Activated T-cell treated with anti-CD3 and anti-CD28 coated beads, Interleukin-2, amount 50 U/mL, for 72 hours (primary cell): ENCODE data around the gene KCNIP3. TPM values are rescaled to one million over a fixed set of nuclear protein-coding genes. Genes with fewer than 3 reads are reported as not detected.

Source experiments
- ATAC-seq, 2 donors: fragments of 150-1000 bp; cut with Tn5 transposase; replicated peaks in 1 of 2; 2 replicates each; pipeline ENCODE4 v1.10.0; 2021; ENCODE audit warnings: moderate library complexity in 2 of 2, mild to moderate bottlenecking in 1 of 2
- DNase-seq, 2 donors: peaks; one replicate each; pipeline ENCODE4 v3.0.0; 2021 to 2022; ENCODE audit warnings: mixed read lengths in 1 of 2
- H3K27ac Mint-ChIP-seq: one replicate; pipeline ENCODE4 v1.8.0; 2022; ENCODE audit warnings: mild to moderate bottlenecking, moderate library complexity, mixed read lengths
- H3K27me3 Mint-ChIP-seq: one replicate; pipeline ENCODE4 v1.8.0; 2022; ENCODE audit warnings: low read depth, mixed read lengths
- H3K36me3 Mint-ChIP-seq, 2 donors: one replicate each; pipeline ENCODE4 v1.8.0; 2022; ENCODE audit warnings: mixed read lengths in 2 of 2, mild to moderate bottlenecking in 1 of 2; ENCODE audit not compliant: insufficient read depth in 2 of 2
- H3K4me1 Mint-ChIP-seq: one replicate; pipeline ENCODE4 v1.8.0; 2022; ENCODE audit warnings: low read depth, mixed read lengths
- H3K4me3 Mint-ChIP-seq, 2 donors: one replicate each; pipeline ENCODE4 v1.8.0; 2022; ENCODE audit warnings: mild to moderate bottlenecking in 2 of 2, mixed read lengths in 2 of 2, moderate library complexity in 2 of 2
- H3K9me3 Mint-ChIP-seq, 2 donors: one replicate each; pipeline ENCODE4 v1.8.0; 2022; ENCODE audit warnings: mixed read lengths in 2 of 2
- total RNA-seq, 2 donors: library from RNA; stranded (reverse); gene quantifications; one replicate each; pipeline ENCODE4 v1.2.3, GENCODE V29; 2022

The KCNIP3 gene
- total RNA-seq, 2 donors from 2014 or later: not detected

- Mint-ChIP-seq H3K27ac (no peak overlapping the region), H3K4me1 (no peaks in the 10 kb centered on the region), H3K4me3 (no peak overlapping the region), H3K36me3 (no peaks in the 10 kb centered on the region), H3K27me3 (no peaks in the 10 kb centered on the region), H3K9me3 (no peaks in the 10 kb centered on the region)
- ATAC-seq (no peak), DNase-seq (no peak)
These were observed 9.3 kb downstream of the KCNIP3 start for GRCh38 chr2:95306336-95306895.

GRCh38 chr2:95307036-95307435 lies 9.9 kb downstream of the KCNIP3 start:
- H3K36me3 Mint-ChIP-seq: no peaks in the 10 kb centered on the region
- no peak overlapping the region for H3K4me3 Mint-ChIP-seq
- H3K4me1 Mint-ChIP-seq: no peaks in the 10 kb centered on the region
- ATAC-seq (no peak), DNase-seq (no peak)
- H3K27ac Mint-ChIP-seq: no peak overlapping the region
- no peaks in the 10 kb centered on the region for H3K9me3 Mint-ChIP-seq
- no peaks in the 10 kb centered on the region for H3K27me3 Mint-ChIP-seq

GRCh38 chr2:95307878-95308277 lies 10.7 kb downstream of the KCNIP3 start:
- Mint-ChIP-seq H3K27ac (no peak overlapping the region), H3K36me3 (no peaks in the 10 kb centered on the region), H3K27me3 (no peaks in the 10 kb centered on the region), H3K4me1 (no peaks in the 10 kb centered on the region), H3K4me3 (no peak overlapping the region), H3K9me3 (no peaks in the 10 kb centered on the region)
- ATAC-seq: no peak
- no peak for DNase-seq

GRCh38 chr2:95308426-95308990 lies 11.4 kb downstream of the KCNIP3 start:
- no peak for DNase-seq
- Mint-ChIP-seq H3K4me3 (no peak overlapping the region), H3K9me3 (no peaks in the 10 kb centered on the region), H3K4me1 (no peaks in the 10 kb centered on the region), H3K36me3 (no peaks in the 10 kb centered on the region), H3K27ac (no peak overlapping the region), H3K27me3 (no peaks in the 10 kb centered on the region)
- no peak for ATAC-seq

- no peak for ATAC-seq
- no peak overlapping the region for H3K4me3 Mint-ChIP-seq
- no peaks in the 10 kb centered on the region for H3K9me3 Mint-ChIP-seq
- no peak for DNase-seq
- H3K27ac Mint-ChIP-seq: no peak overlapping the region
- no peaks in the 10 kb centered on the region for H3K4me1 Mint-ChIP-seq
- no peaks in the 10 kb centered on the region for H3K27me3 Mint-ChIP-seq
- H3K36me3 Mint-ChIP-seq: no peaks in the 10 kb centered on the region
These were observed 12.5 kb downstream of the KCNIP3 start for GRCh38 chr2:95309599-95309998.

GRCh38 chr2:95310216-95310615 lies 13.1 kb downstream of the KCNIP3 start:
- no peak overlapping the region for H3K27ac Mint-ChIP-seq
- H3K4me3 Mint-ChIP-seq: no peak overlapping the region
- H3K4me1 Mint-ChIP-seq: no peaks in the 10 kb centered on the region
- no peak for ATAC-seq
- H3K9me3 Mint-ChIP-seq: no peaks in the 10 kb centered on the region
- no peaks in the 10 kb centered on the region for H3K27me3 Mint-ChIP-seq
- DNase-seq: no peak
- H3K36me3 Mint-ChIP-seq: no peaks in the 10 kb centered on the region

- Mint-ChIP-seq H3K36me3 (no peaks in the 10 kb centered on the region), H3K4me3 (no peak overlapping the region), H3K27ac (no peak overlapping the region), H3K27me3 (no peaks in the 10 kb centered on the region), H3K4me1 (no peaks in the 10 kb centered on the region), H3K9me3 (no peaks in the 10 kb centered on the region)
- ATAC-seq (no peak), DNase-seq (no peak)
These were observed 13.5 kb downstream of the KCNIP3 start for GRCh38 chr2:95310651-95311050.

- H3K27me3 Mint-ChIP-seq: no peaks in the 10 kb centered on the region
- H3K4me1 Mint-ChIP-seq: no peaks in the 10 kb centered on the region
- no peak overlapping the region for H3K27ac Mint-ChIP-seq
- DNase-seq (no peak), ATAC-seq (no peak)
- no peaks in the 10 kb centered on the region for H3K36me3 Mint-ChIP-seq
- no peaks in the 10 kb centered on the region for H3K9me3 Mint-ChIP-seq
- H3K4me3 Mint-ChIP-seq: no peak overlapping the region
These were observed 14.8 kb downstream of the KCNIP3 start for GRCh38 chr2:95311815-95312542.

- Mint-ChIP-seq H3K27me3 (no peaks in the 10 kb centered on the region), H3K36me3 (no peaks in the 10 kb centered on the region), H3K27ac (no peak overlapping the region), H3K4me3 (no peak overlapping the region), H3K9me3 (no peaks in the 10 kb centered on the region), H3K4me1 (no peaks in the 10 kb centered on the region)
- ATAC-seq (no peak), DNase-seq (no peak)
These were observed 15.5 kb downstream of the KCNIP3 start for GRCh38 chr2:95312543-95313201.

GRCh38 chr2:95313296-95314131 lies 16.4 kb downstream of the KCNIP3 start:
- H3K9me3 Mint-ChIP-seq: no peaks in the 10 kb centered on the region
- H3K27ac Mint-ChIP-seq: no peak overlapping the region
- no peak overlapping the region for H3K4me3 Mint-ChIP-seq
- H3K27me3 Mint-ChIP-seq: no peaks in the 10 kb centered on the region
- ATAC-seq (no peak), DNase-seq (no peak)
- H3K4me1 Mint-ChIP-seq: no peaks in the 10 kb centered on the region
- H3K36me3 Mint-ChIP-seq: no peaks in the 10 kb centered on the region

- DNase-seq (no peak), ATAC-seq (no peak)
- Mint-ChIP-seq H3K4me1 (no peaks in the 10 kb centered on the region), H3K9me3 (no peaks in the 10 kb centered on the region), H3K27ac (no peak overlapping the region), H3K36me3 (no peaks in the 10 kb centered on the region), H3K27me3 (no peaks in the 10 kb centered on the region), H3K4me3 (no peak overlapping the region)
These were observed 17.4 kb downstream of the KCNIP3 start for GRCh38 chr2:95314598-95314963.

- H3K9me3 Mint-ChIP-seq: no peaks in the 10 kb centered on the region
- no peak for DNase-seq
- no peak for ATAC-seq
- H3K27ac Mint-ChIP-seq: no peak overlapping the region
- H3K4me3 Mint-ChIP-seq: no peak overlapping the region
- H3K27me3 Mint-ChIP-seq: no peaks in the 10 kb centered on the region
- no peaks in the 10 kb centered on the region for H3K36me3 Mint-ChIP-seq
- no peaks in the 10 kb centered on the region for H3K4me1 Mint-ChIP-seq
These were observed 17.9 kb downstream of the KCNIP3 start for GRCh38 chr2:95314964-95315611.
